Activated CD4-positive, alpha-beta T cell treated with anti-CD3 and anti-CD28 coated beads, Interleukin-2, amount 10 ng/mL, durations not matched to agents 24 days and 14 days (primary cell): Measurements from ENCODE around the gene EPHX1. TPM values are rescaled to one million over a fixed set of nuclear protein-coding genes. Genes with fewer than 3 reads are reported as not detected.
"Not testable (repeated sequence)": the region's sequence is repeated elsewhere in the genome, so short reads cannot be mapped to it uniquely, and the experiment has no call there.

Experiments
- DNase-seq: peaks from one replicate; pipeline ENCODE4 v3.0.0; 2022
- H3K27ac Mint-ChIP-seq: one replicate; pipeline ENCODE4 v1.8.0; 2022; ENCODE audit warnings: mild to moderate bottlenecking, mixed read lengths
- H3K27me3 Mint-ChIP-seq: one replicate; pipeline ENCODE4 v1.8.0; 2022; ENCODE audit warnings: mixed read lengths
- H3K36me3 Mint-ChIP-seq: one replicate; pipeline ENCODE4 v1.8.0; 2022; ENCODE audit warnings: low read depth, mild to moderate bottlenecking, mixed read lengths
- H3K4me1 Mint-ChIP-seq: one replicate; pipeline ENCODE4 v1.8.0; 2021; ENCODE audit warnings: mixed read lengths
- H3K4me3 Mint-ChIP-seq: one replicate; pipeline ENCODE4 v1.8.0; 2022; ENCODE audit warnings: mild to moderate bottlenecking, moderate library complexity, mixed read lengths
- H3K9me3 Mint-ChIP-seq: one replicate; pipeline ENCODE4 v1.8.0; 2021; ENCODE audit warnings: mixed read lengths
- intact Hi-C: fragments of 100-400 bp; cut with micrococcal nuclease; formaldehyde crosslinking; loops from one replicate; pipeline ENCODE4 v1.15.1; 2023
- total RNA-seq: library from RNA; stranded (reverse); gene quantifications from 2 replicates; pipeline ENCODE4 v1.2.3, GENCODE V29; 2022

Gene EPHX1
- total RNA-seq, 1 donor from 2014 or later, result 1.8 TPM

DNA sequence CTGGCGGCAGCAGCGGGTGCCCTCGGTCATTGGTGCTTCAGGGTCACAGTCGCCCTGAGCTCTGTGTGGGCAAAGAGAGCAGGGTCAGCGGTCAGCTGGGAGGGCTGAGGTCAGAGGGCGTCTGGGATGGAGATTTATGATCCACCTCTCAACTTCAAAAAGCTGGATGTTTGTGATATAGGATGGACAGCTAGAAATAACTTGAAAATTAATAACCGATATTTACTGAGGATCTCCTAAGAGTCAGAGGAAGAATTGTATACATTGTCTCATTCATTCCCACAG, 77.0 kb downstream of the EPHX1 start:
- Mint-ChIP-seq H3K36me3 (no peaks in the 10 kb centered on the region), H3K4me3 (no peak overlapping the region), H3K27ac (no peak overlapping the region), H3K4me1 (peaks cover 12% of the 10 kb centered on the region), H3K9me3 (no peaks in the 10 kb centered on the region), H3K27me3 (peaks cover 20% of the 10 kb centered on the region)
- intact Hi-C loops, result no loop called here
- no peak for DNase-seq

DNA sequence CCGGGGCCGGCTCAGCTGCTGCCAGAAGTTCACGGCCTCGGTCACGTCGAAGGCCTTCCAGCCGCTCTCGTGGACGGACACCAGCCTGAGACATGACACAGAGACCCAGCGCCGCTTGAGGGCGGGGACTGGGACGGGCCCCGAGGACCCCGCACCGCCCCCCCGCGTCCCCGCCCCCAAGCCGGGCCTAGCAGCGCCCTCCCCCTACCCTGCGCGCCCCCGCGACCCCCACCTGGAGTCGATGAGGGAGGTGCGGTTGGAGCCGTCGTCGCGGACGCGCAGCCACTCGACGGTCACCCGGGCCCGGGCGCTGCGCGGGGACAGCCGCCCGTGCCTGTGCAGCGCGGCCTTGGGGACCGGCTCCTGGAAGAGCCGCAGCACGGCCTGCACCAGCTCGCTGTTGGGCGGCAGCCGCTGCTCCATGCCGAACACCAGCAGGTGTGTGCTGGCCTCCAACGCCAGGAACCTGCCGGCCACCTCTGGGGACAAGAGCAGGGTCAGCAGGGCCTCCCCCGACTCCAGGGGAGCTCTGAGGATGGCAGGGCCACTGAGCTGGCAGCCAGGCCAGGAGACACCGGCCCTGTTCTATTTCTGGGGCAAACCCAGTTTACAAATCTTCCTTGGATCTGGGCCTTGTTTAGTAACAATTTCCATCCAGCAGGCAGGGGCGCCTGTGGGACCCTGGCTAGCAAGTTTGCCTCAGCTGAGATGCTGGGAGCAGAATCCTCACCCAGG, 77.8 kb downstream of the EPHX1 start:
- Mint-ChIP-seq H3K4me1 (peaks cover 12% of the 10 kb centered on the region), H3K27me3 (peaks cover 20% of the 10 kb centered on the region)
- H3K36me3 Mint-ChIP-seq, H3K27ac Mint-ChIP-seq, intact Hi-C loops, H3K9me3 Mint-ChIP-seq, DNase-seq, H3K4me3 Mint-ChIP-seq: not testable (repeated sequence)

DNA sequence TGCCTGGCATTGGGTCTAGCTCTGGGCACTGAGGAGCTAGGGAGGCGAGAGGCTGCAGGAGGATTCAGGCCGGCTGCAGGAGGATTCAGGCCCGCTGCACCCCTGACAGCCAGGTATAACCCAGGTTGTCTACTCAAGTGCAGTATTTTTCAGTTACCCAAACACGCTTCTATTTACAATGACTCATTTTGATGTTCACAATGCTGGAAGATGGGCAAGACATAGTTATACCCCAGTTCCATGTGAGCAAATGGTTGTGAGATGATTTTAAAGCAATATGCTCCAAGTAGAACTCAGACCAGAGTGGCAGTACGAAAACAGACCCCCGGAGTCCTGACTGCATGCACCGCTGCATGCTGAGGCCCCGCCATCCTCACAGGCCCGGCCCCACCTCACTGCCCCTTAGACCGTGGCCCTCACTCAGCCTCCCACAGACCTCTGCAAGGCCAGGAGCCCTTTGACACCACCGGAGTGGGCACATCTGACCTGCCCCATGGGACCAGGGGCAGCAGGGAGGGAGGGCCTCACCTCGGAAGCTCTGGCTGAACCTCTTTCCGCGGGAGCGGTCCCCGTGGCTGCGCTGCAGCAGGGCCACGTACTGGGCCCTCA, 78.5 kb downstream of the EPHX1 start:
- no peak for DNase-seq
- Mint-ChIP-seq H3K36me3 (no peaks in the 10 kb centered on the region), H3K27me3 (peaks cover 20% of the 10 kb centered on the region), H3K9me3 (no peaks in the 10 kb centered on the region), H3K4me3 (no peak overlapping the region), H3K4me1 (peaks cover 9% of the 10 kb centered on the region), H3K27ac (no peak overlapping the region)
- intact Hi-C loops, result no loop called here

DNA sequence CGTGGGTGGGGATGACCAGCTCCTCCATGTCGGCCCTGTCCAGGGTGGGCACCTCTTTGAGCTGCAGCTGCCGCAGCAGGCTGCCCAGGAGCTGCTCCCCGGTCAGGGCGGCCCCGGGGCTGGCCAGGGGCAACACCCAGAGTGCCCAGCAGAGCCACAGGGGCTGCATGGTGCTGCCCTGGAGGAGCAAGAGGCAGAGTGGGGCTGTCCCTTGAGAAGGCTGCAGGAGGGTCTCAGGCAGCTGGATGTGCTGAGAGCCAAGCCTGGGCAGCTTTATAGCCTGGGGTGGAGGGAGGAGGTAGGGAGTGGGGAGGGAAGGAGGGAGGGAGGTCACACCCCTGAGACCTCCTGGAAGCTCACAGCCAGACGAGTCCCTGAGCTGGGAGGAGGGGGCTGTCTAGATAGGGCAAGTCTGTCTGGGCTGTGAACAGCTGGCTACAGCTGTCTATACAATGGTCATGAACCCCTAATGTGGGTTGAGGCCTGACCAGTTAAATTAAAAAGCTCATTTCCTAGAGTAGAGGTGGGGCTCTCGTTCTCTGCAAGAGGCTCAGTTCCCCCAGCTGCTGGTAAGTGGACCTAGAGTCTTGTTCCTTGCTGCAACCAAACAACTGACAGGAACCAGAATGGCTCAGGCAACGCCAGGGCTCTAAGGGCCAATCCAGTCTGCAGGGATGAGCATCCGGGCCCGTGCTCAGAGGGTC, 79.1 kb downstream of the EPHX1 start, which contains the start of gene LEFTY1:
Gene LEFTY1, minus strand, starts transcription at position 249 of the 704 bp plus-strand sequence. Its CDS starts 80 bp downstream, at position 169.
- no peaks in the 10 kb centered on the region for H3K36me3 Mint-ChIP-seq
- peaks cover 20% of the 10 kb centered on the region for H3K27me3 Mint-ChIP-seq
- H3K27ac Mint-ChIP-seq, result no peak within 1 kb of the TSS
- H3K4me3 Mint-ChIP-seq, result no peak within 1 kb of the TSS
- H3K9me3 Mint-ChIP-seq, result no peaks in the 10 kb centered on the region
- intact Hi-C loops, result no loop called here
- H3K4me1 Mint-ChIP-seq, result peaks cover 6% of the 10 kb centered on the region
- DNase-seq, result no peak

- no peak overlapping the region for H3K4me3 Mint-ChIP-seq
- no peaks in the 10 kb centered on the region for H3K36me3 Mint-ChIP-seq
- intact Hi-C loops, result no loop called here
- H3K27ac Mint-ChIP-seq, result no peak overlapping the region
- H3K9me3 Mint-ChIP-seq, result no peaks in the 10 kb centered on the region
- H3K4me1 Mint-ChIP-seq, result peaks cover 6% of the 10 kb centered on the region
- no peak for DNase-seq
- peaks cover 21% of the 10 kb centered on the region for H3K27me3 Mint-ChIP-seq
These were observed 79.8 kb downstream of the EPHX1 start for GRCh38 chr1:225889743-225890142.

DNA sequence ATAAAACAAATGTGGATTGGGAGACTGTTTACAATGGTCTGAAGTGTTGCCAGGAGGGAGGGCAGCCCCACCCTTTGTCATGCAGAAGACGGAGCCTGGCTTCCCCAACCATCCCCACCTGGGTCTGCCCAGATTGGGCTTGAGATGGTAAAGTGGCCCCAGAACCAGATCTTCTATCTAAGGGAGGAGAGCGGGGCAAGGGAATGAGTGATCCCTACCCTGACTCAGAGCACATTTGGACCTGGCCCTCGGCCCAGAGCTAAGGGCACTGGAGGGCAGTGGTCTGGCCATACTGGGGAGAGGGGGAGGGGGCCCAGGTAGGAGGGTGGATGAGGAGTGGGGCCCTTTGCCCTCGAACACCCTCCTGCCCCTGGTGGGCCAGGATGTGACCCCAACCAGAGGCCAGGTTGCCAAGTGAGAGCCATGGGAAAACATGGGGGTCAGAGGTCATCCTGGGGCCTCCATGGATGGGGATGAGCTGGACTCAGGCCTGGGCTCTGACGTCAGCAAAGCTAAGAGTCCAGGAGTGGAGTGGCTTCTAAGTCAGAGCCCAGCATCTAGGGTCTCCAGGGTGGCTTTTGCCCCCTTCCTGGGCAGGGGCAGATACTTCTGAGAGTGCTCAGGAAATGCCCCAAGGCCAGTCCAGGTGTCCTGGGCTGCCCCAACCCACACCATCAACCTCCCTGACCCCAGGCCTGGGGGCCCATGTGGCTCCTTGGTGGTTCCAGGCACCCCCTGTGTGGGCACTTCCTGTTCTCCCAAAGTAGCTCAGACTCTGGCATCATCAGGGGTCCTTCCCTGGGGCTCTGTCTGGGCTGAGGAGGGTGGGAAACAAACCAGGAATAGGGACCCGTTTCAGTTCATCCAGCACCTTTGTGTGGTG, 80.7 kb downstream of the EPHX1 start:
- H3K4me3 Mint-ChIP-seq, result no peak overlapping the region
- H3K9me3 Mint-ChIP-seq, result no peaks in the 10 kb centered on the region
- DNase-seq, result no peak
- intact Hi-C loops, result no loop called here
- H3K27ac Mint-ChIP-seq, result no peak overlapping the region
- peaks cover 6% of the 10 kb centered on the region for H3K4me1 Mint-ChIP-seq
- H3K36me3 Mint-ChIP-seq, result no peaks in the 10 kb centered on the region
- peaks cover 21% of the 10 kb centered on the region for H3K27me3 Mint-ChIP-seq

DNA sequence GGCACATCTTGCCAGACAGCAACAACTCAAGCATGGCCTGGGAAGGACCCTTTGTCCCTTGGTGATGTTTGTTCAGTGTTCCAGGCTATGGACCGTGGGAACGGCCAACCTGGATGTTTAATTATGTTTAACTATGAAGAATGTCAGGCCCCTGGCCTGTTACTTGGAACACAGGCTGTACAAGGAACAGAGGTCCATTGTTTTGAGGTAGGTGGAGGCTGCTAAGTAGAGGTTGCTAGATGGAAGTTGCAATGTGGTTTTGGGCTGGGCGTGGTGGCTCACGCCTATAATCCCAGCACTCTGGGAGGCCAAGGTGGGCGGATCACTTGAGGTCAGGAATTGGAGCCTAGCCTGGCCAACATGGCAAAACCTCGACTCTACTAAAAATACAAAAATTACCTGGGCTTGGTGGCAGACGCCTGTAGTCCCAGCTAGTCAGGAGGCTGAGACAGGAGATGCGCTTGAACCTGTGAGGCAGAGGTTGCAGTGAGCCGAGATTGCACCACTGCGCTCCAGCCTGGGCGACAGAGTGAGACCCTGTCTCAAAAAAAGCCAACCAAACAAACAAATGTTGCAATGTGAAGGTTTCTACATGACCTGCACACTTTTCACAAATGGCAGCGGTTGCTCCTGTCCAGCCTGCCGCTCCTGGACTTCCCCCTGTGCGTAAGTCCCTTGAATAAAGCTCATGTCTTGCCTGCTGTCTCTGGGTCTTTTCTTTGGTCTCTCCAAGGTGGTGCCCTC, 81.5 kb downstream of the EPHX1 start:
- intact Hi-C loops, result no loop called here
- H3K9me3 Mint-ChIP-seq, result no peaks in the 10 kb centered on the region
- DNase-seq, result no peak
- H3K36me3 Mint-ChIP-seq, result no peaks in the 10 kb centered on the region
- H3K4me3 Mint-ChIP-seq, result no peak overlapping the region
- H3K27me3 Mint-ChIP-seq, result peaks cover 19% of the 10 kb centered on the region
- peaks cover 11% of the 10 kb centered on the region for H3K4me1 Mint-ChIP-seq
- H3K27ac Mint-ChIP-seq, result no peak overlapping the region

- Mint-ChIP-seq H3K27ac (no peak overlapping the region), H3K27me3 (peaks cover 17% of the 10 kb centered on the region), H3K9me3 (no peaks in the 10 kb centered on the region), H3K4me1 (peaks cover 20% of the 10 kb centered on the region), H3K4me3 (no peak overlapping the region), H3K36me3 (peaks cover 2% of the 10 kb centered on the region)
- intact Hi-C loops, result no loop called here
- DNase-seq, result no peak
These were observed 82.4 kb downstream of the EPHX1 start for GRCh38 chr1:225892307-225892706.

Other genes starting within 250 kb of the EPHX1 start
- 0.33 TPM in 1 of 2 replicates, not detected in the other for gene ENAH, start 157.0 kb upstream of the EPHX1 start, total RNA-seq
- gene SRP9, start 32.3 kb upstream of the EPHX1 start, total RNA-seq, result 232 and 244 TPM in 2 replicates
- 23.0 and 28.5 TPM in 2 replicates for gene TMEM63A, start 72.3 kb downstream of the EPHX1 start, total RNA-seq
- not detected in 2 replicates for gene LEFTY1, start 79.0 kb downstream of the EPHX1 start, total RNA-seq
- 144 and 150 TPM in 2 replicates for gene PYCR2, start 114.1 kb downstream of the EPHX1 start, total RNA-seq
- gene LEFTY2, start 131.1 kb downstream of the EPHX1 start, total RNA-seq, result not detected in 2 replicates
- 26.9 and 27.1 TPM in 2 replicates for gene SDE2, start 189.2 kb downstream of the EPHX1 start, total RNA-seq